Measurements from ENCODE around the gene SIVA1. TPM values are rescaled to one million over a fixed set of nuclear protein-coding genes. Genes with fewer than 3 reads are reported as not detected.

The SIVA1 gene
- total RNA-seq, 2 donors from 2014 or later: 218 to 320 TPM

DNA sequence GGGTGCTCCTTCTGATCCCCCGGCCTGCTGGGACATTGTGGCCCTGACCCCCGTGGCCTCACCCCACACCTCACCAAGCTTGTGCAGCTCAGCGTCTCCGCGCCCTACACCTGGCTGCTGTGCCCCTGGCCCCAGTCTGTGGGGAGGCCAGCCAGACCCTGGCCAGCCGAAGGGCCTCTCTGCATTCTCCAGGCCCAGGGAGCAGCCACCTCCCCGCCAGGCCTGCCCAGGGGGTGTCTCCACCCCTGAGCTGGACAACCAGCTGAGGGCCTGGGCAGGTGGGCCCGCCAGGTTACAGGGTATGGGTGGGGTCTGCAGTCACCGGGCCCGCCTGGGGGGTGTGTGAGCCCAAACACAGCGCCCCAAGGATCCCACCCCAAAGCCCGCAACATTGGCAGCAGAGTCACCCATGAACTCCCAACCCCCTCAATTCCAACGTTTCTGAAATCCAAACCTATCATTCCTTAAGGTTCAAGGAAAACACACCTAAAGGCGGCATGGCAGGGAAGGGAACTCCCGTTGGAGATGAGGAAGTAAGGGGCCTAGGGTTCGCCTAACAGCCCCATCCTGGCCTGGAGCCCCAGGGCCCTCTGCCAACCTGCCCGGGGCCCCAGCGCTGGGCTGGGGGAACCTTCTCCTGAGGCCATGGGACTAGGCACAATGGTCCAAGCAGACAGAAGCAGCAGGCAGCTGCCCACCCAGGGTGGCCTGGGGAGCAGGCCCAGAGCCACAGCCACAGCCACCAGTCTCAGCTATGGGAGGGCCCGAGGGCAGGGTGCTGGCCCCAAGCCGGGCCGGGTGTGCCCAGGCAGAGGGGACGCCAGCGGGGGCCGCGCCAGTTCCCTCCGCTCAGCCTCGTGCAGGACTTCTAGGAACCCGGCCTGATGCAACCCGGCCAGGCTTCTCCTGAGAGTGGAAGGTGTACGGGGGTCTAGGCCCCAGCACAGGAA is 34.1 kb downstream of the SIVA1 start:
- no peaks in the 10 kb centered on the region for H3K27me3 ChIP-seq (replicated peaks; ENCODE audit: insufficient read depth)
- H3K36me3 ChIP-seq: peaks cover 13% of the 10 kb centered on the region
- TF ChIP-seq, protein P1, sequence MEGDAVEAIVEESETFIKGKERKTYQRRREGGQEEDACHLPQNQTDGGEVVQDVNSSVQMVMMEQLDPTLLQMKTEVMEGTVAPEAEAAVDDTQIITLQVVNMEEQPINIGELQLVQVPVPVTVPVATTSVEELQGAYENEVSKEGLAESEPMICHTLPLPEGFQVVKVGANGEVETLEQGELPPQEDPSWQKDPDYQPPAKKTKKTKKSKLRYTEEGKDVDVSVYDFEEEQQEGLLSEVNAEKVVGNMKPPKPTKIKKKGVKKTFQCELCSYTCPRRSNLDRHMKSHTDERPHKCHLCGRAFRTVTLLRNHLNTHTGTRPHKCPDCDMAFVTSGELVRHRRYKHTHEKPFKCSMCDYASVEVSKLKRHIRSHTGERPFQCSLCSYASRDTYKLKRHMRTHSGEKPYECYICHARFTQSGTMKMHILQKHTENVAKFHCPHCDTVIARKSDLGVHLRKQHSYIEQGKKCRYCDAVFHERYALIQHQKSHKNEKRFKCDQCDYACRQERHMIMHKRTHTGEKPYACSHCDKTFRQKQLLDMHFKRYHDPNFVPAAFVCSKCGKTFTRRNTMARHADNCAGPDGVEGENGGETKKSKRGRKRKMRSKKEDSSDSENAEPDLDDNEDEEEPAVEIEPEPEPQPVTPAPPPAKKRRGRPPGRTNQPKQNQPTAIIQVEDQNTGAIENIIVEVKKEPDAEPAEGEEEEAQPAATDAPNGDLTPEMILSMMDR (IDR thresholded peaks at IDR 0.05): no peak
- DNase-seq (ENCODE audit: low spot score) (no peak), ATAC-seq (ENCODE audit: insufficient number of reproducible peaks, low FRiP score, low read depth) (no peak)
- peaks cover 30 to 62% of the 10 kb centered on the region in 2 donors for H3K4me1 ChIP-seq (ENCODE audit: control insufficient read depth in 1 of 2, low read depth in 2 of 2)
- no peak overlapping the region for H3K4me3 ChIP-seq
- H3K27ac ChIP-seq: peak overlapping the region in 1 of 2 donors; percentile 25
- H3K9me3 ChIP-seq: no peaks in the 10 kb centered on the region

DNA sequence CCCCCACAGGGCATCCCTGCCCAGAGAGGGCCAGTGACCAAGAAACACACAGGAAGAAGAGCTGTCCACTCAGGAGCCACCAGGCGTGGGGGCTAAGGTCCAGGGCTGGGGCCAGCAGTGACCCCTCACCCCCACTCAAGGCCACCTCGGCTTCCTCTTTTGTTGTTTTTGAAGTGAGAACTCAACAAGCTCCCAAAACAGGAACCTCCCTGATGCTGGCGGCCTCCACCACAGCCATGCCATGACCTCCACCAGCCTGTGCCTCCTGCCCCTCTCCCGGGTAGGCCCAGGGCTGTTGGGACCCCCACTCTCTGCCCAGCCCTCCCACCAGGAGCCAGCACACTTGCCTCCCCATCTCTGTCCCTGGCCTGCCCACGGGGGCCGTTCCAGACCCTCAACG is 34.8 kb downstream of the SIVA1 start:
- DNase-seq (ENCODE audit: low spot score): no peak
- Histone ChIP-seq H3K36me3 (peaks cover 13% of the 10 kb centered on the region), H3K4me3 (no peak overlapping the region), H3K27ac (peak overlapping the region in 1 of 2 donors; percentile 25), H3K27me3 (replicated peaks; ENCODE audit: insufficient read depth) (no peaks in the 10 kb centered on the region), H3K4me1 (ENCODE audit: control insufficient read depth in 1 of 2, low read depth in 2 of 2) (peaks cover 37 to 69% of the 10 kb centered on the region in 2 donors), H3K9me3 (no peaks in the 10 kb centered on the region)
- TF ChIP-seq, protein P1 (IDR thresholded peaks at IDR 0.05): no peak
- no peak for ATAC-seq (ENCODE audit: insufficient number of reproducible peaks, low FRiP score, low read depth)

DNA sequence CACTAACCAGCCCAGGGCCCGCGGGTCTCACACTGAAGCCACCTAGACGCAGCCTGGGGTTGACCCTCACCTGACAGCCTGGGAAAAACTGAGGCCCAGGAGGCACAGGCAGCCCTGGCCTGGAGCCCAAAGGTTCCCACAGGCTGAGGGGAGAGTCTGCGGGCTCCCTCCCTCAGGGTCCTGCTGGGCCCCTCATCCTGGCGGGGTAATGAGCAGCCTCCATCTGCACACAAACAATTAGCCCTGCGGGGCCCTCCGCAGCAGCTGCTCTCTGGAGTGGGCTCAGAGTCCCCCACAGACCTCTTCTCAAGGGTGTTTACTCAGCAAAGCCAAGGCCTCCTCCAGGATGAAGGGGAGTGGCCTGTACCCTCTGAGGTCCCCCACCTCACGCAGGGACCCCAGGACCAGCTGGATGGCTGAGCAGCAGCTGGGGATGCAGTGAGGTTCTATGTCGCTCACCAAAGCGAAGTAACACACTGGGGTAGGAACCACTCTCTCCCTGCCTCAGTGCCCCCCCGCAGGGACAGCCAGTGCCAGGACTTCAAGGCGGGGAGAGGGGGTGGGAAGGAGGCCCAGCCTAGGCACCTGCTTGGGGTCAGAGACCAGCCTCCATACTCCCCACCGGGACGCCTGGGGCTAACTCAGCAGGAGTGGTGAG is 35.3 kb downstream of the SIVA1 start:
- H3K36me3 ChIP-seq: peaks cover 13% of the 10 kb centered on the region
- TF ChIP-seq, protein P1 (IDR thresholded peaks at IDR 0.05): no peak
- no peak overlapping the region for H3K4me3 ChIP-seq
- no peak for DNase-seq (ENCODE audit: low spot score)
- peak overlapping the region in 1 of 2 donors; percentile 25 for H3K27ac ChIP-seq
- no peaks in the 10 kb centered on the region for H3K9me3 ChIP-seq
- peaks cover 43 to 75% of the 10 kb centered on the region in 2 donors for H3K4me1 ChIP-seq (ENCODE audit: control insufficient read depth in 1 of 2, low read depth in 2 of 2)
- H3K27me3 ChIP-seq (replicated peaks; ENCODE audit: insufficient read depth): no peaks in the 10 kb centered on the region
- no peak for ATAC-seq (ENCODE audit: insufficient number of reproducible peaks, low FRiP score, low read depth)

DNA sequence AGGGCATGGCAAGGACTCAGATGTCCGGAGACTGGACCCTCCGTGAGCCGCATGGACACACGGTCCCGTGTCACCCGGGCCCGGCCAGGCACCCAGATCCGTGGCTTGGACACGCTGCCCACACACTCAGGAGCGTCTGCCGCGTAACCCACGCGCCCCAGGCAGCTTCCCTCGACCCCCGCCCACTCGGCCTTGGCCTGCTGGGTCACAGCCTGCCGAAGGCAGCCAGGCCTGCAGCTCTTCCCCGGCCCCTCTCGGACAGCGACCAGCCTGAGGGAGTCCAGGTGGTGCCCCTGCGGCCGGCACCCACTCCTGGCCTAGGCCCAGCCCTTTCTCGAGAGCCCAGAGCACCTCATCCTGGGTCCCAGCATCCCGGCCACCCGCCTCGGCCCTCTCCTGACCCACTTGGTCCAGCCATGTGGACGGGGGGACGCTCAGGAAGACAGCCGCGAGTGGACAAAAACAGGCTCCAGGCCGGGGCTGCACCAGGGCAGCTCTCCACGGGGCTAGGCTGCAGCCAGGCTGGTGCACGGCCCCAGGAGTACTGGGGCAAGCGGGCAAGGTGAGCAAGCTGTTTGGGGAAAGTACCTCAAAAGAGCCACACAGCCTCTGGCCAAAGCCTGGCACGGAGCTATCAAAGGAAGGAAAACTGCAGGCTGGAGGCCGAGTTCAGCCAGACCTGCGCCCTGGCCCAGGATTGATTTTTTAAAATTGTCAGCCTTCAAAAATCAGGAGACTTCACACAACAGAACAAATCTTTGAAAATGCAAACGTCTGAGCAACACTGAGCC is 36.1 kb downstream of the SIVA1 start:
- Histone ChIP-seq H3K27me3 (replicated peaks; ENCODE audit: insufficient read depth) (no peaks in the 10 kb centered on the region), H3K4me1 (ENCODE audit: control insufficient read depth in 1 of 2, low read depth in 2 of 2) (peaks cover 50 to 83% of the 10 kb centered on the region in 2 donors), H3K27ac (no peak overlapping the region), H3K36me3 (peaks cover 13% of the 10 kb centered on the region), H3K9me3 (no peaks in the 10 kb centered on the region), H3K4me3 (no peak overlapping the region)
- ATAC-seq (ENCODE audit: insufficient number of reproducible peaks, low FRiP score, low read depth) (no peak), DNase-seq (ENCODE audit: low spot score) (no peak)
- TF ChIP-seq, protein P1 (IDR thresholded peaks at IDR 0.05): no peak
